HepG2 (cell line): Measurements from ENCODE around the gene SGPP1. TPM values are rescaled to one million over a fixed set of nuclear protein-coding genes. Genes with fewer than 3 reads are reported as not detected.

Experiments
- ATF6 ChIP-seq: sonication (generic); formaldehyde crosslinking; conservative IDR thresholded peaks from 2 replicates; pipeline ENCODE4 v1.4.0; 2020; ENCODE audit warnings: missing genetic modification reagents
- DR1 ChIP-seq: sonication (generic); formaldehyde crosslinking; IDR thresholded peaks from 2 replicates; pipeline ENCODE4 v1.8.0; 2021; ENCODE audit warnings: mild to moderate bottlenecking, missing genetic modification reagents, inconsistent platforms
- HES4 ChIP-seq: sonication (generic); formaldehyde crosslinking; IDR thresholded peaks from 2 replicates; pipeline ENCODE4 v1.9.0; 2021; ENCODE audit warnings: mild to moderate bottlenecking, missing genetic modification reagents, borderline replicate concordance
- MAZ ChIP-seq, 2 experiments: sonication (generic) in 1 of 2; formaldehyde crosslinking in 1 of 2; IDR thresholded peaks; 2 replicates each; pipeline versions ENCODE4 v1.5.0 to v1.6.1; 2012 to 2020; ENCODE audit warnings: low read depth in 2 of 2, mild to moderate bottlenecking in 2 of 2, borderline replicate concordance in 1 of 2, improper control_type of control experiment in 1 of 2, low read length in 1 of 2, missing genetic modification reagents in 1 of 2, moderate library complexity in 1 of 2
- RCOR2 ChIP-seq: IDR thresholded peaks from 2 replicates; pipeline ENCODE4 v1.6.1; 2016; ENCODE audit warnings: missing biosample characterization, missing genetic modification reagents
- ZBTB25 ChIP-seq: IDR thresholded peaks from 2 replicates; pipeline ENCODE4 v1.6.1; 2018; ENCODE audit warnings: missing genetic modification reagents
- ZNF552 ChIP-seq: sonication (generic); formaldehyde crosslinking; IDR thresholded peaks from 2 replicates; pipeline ENCODE4 v1.9.0; 2022; ENCODE audit warnings: missing genetic modification reagents, mild to moderate bottlenecking, borderline replicate concordance
- ZNF670 ChIP-seq: sonication (generic); formaldehyde crosslinking; IDR thresholded peaks from 2 replicates; pipeline ENCODE4 v1.8.0; 2022; ENCODE audit warnings: mild to moderate bottlenecking, missing genetic modification reagents, borderline replicate concordance
- ZNF713 ChIP-seq: sonication (generic); formaldehyde crosslinking; IDR thresholded peaks from 2 replicates; pipeline ENCODE4 v1.4.0; 2020; ENCODE audit warnings: mild to moderate bottlenecking, missing genetic modification reagents
- ZNF879 ChIP-seq: sonication (generic); formaldehyde crosslinking; IDR thresholded peaks from 2 replicates; pipeline ENCODE4 v1.8.1; 2023; ENCODE audit warnings: missing genetic modification reagents
- ZSCAN31 ChIP-seq: sonication (generic); formaldehyde crosslinking; IDR thresholded peaks from 2 replicates; pipeline ENCODE4 v1.5.0; 2020; ENCODE audit warnings: low read depth, mild to moderate bottlenecking, missing genetic modification reagents
- polyA plus RNA-seq, 8 experiments: library from polyadenylated mRNA; depleted of rRNA in 3 of 8; stranded (reverse) in 7 of 8; unstranded in 1 of 8; fragments of >200 nt; fragmentation: Illumina TruSeq in 4 of 8; extraction: Trizol in 4 of 8; gene quantifications; 2 replicates each; pipeline versions ENCODE4 v1.2.1 to v1.2.3, GENCODE V29; 2011 to 2016; ENCODE audit warnings: low read depth in 4 of 8, missing spikeins in 1 of 8, mixed read lengths in 1 of 8; ENCODE audit not compliant: insufficient read depth in 1 of 8
- total RNA-seq, 5 experiments: library from RNA; depleted of rRNA; stranded (reverse); fragments of >200 nt; fragmentation: Illumina TruSeq; extraction: Trizol; gene quantifications; 2 replicates each; pipeline ENCODE4 v1.2.3, GENCODE V29; 2016; ENCODE audit warnings: low read depth in 1 of 5
- TF ChIP-seq, protein P1 (sequence below): sonication (generic); formaldehyde crosslinking; IDR thresholded peaks from 2 replicates; pipeline ENCODE4 v1.4.0; 2020; ENCODE audit warnings: missing genetic modification reagents
- TF ChIP-seq, protein P2 (sequence below): sonication (generic); formaldehyde crosslinking; conservative IDR thresholded peaks from 2 replicates; pipeline ENCODE4 v1.5.0; 2020; ENCODE audit warnings: missing genetic modification reagents

The SGPP1 gene
- total and polyA plus RNA-seq, 2 of the 13 experiments (the other 11 are each of a cell fraction or from before 2014, with no cell fraction given): 6.4 to 6.8 TPM

DNA sequence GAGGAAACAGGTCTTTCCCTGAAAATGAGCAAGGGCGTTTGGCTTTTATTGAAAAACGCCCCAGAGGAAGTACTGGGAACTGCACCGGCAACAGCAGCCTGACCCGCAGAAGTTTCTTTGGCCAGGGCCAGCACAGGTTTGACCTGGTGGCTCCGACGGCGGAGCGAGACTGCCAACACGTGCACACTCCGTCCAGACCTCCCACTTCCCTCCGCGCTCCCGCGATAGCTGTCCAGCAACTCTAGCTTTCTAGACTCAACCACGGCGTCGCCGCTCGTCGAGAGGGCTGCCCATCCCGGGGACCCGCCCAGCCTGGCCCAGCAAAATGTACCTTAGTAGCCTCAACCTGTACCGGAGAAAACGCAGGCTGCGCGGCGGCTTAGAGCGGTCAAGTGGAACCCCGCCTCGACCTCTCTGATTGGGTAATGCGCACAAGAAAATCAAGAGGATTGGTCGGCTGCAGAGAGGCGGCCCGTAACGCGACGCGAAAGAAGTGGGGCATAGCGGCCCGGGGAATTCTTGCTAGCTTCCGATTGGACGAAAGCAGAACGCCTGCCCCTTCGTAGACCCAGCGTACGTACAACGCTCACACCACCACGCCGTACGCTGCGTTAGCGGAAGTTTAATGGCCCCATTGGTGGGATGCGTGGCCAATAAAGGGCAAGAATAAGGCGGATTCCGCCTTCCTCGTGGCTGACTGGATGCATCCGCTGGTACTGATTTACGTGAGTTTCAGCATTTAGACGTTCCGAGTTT lies 86.2 kb downstream of the SGPP1 start, which contains the start of gene WDR89 (continued):
- TF ChIP-seq ZNF670 (CRISPR knock-in tag) (no peak), ZNF879 (CRISPR knock-in tag) (peak; percentile 83; the same call in 1 of the 2 replicates), ZNF552 (CRISPR knock-in tag) (peak; percentile 86), ZBTB25 (peak; percentile 77), HES4 (CRISPR knock-in tag) (peak; percentile 83; the same call in 1 of the 2 replicates), ATF6 (CRISPR knock-in tag) (no peak), MAZ (IDR thresholded peaks at IDR 0.05; ENCODE audit: borderline replicate concordance, low read depth, low read length) (no peak), MAZ (CRISPR knock-in tag; IDR thresholded peaks at IDR 0.05; ENCODE audit: low read depth) (peak; percentile 78), ZNF713 (CRISPR knock-in tag) (no peak), RCOR2 (CRISPR knock-in tag) (no peak), ZSCAN31 (CRISPR knock-in tag) (peak; percentile 74), DR1 (CRISPR knock-in tag) (peak; percentile 82)
- TF ChIP-seq, protein P1, sequence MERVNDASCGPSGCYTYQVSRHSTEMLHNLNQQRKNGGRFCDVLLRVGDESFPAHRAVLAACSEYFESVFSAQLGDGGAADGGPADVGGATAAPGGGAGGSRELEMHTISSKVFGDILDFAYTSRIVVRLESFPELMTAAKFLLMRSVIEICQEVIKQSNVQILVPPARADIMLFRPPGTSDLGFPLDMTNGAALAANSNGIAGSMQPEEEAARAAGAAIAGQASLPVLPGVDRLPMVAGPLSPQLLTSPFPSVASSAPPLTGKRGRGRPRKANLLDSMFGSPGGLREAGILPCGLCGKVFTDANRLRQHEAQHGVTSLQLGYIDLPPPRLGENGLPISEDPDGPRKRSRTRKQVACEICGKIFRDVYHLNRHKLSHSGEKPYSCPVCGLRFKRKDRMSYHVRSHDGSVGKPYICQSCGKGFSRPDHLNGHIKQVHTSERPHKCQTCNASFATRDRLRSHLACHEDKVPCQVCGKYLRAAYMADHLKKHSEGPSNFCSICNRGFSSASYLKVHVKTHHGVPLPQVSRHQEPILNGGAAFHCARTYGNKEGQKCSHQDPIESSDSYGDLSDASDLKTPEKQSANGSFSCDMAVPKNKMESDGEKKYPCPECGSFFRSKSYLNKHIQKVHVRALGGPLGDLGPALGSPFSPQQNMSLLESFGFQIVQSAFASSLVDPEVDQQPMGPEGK (CRISPR knock-in tag): no peak
- TF ChIP-seq, protein P2, sequence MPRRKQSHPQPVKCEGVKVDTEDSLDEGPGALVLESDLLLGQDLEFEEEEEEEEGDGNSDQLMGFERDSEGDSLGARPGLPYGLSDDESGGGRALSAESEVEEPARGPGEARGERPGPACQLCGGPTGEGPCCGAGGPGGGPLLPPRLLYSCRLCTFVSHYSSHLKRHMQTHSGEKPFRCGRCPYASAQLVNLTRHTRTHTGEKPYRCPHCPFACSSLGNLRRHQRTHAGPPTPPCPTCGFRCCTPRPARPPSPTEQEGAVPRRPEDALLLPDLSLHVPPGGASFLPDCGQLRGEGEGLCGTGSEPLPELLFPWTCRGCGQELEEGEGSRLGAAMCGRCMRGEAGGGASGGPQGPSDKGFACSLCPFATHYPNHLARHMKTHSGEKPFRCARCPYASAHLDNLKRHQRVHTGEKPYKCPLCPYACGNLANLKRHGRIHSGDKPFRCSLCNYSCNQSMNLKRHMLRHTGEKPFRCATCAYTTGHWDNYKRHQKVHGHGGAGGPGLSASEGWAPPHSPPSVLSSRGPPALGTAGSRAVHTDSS: no peak
